Smooth muscle cell (in vitro differentiated cells): ENCODE measurements around the gene STPG3. TPM values are rescaled to one million over a fixed set of nuclear protein-coding genes. Genes with fewer than 3 reads are reported as not detected.

Experiments used
- DNase-seq: peaks from one replicate; lab custom pipeline; 2025; ENCODE audit not compliant: unreplicated experiment; lab: John Stamatoyannopoulos, UW
- H2AFZ ChIP-seq: fragments of 200-600 bp; sonication (generic); 2 replicates; pipeline ENCODE4 v1.6.0; 2016; ENCODE audit warnings: antibody characterized with exemption, low read depth, mild to moderate bottlenecking
- H3F3A ChIP-seq: fragments of 200-600 bp; sonication (generic); 2 replicates; pipeline ENCODE4 v1.6.0; 2017; ENCODE audit warnings: antibody characterized with exemption, low read depth
- H3K27ac ChIP-seq: fragments of 200-600 bp; sonication (generic); 2 replicates; pipeline ENCODE4 v1.5.1; 2016; ENCODE audit warnings: low read depth, mild to moderate bottlenecking
- H3K27me3 ChIP-seq: fragments of 200-600 bp; sonication (generic); 2 replicates; pipeline ENCODE4 v1.6.1; 2016; ENCODE audit warnings: low read depth, mild to moderate bottlenecking
- H3K36me3 ChIP-seq: fragments of 200-600 bp; sonication (generic); 2 replicates; pipeline ENCODE4 v1.5.1; 2016; ENCODE audit warnings: low read depth
- H3K4me1 ChIP-seq: fragments of 200-600 bp; sonication (generic); 2 replicates; pipeline ENCODE4 v1.5.1; 2016; ENCODE audit warnings: low read depth
- H3K4me2 ChIP-seq: fragments of 200-600 bp; sonication (generic); 2 replicates; pipeline ENCODE4 v1.6.0; 2016; ENCODE audit warnings: mild to moderate bottlenecking
- H3K4me3 ChIP-seq: fragments of 200-600 bp; sonication (generic); 2 replicates; pipeline ENCODE4 v1.5.1; 2016; ENCODE audit warnings: mild to moderate bottlenecking
- H3K79me2 ChIP-seq: fragments of 200-600 bp; sonication (generic); 2 replicates; pipeline ENCODE4 v1.6.0; 2016; ENCODE audit warnings: low read depth, mild to moderate bottlenecking
- H3K9ac ChIP-seq: fragments of 200-600 bp; sonication (generic); 2 replicates; pipeline ENCODE4 v1.6.0; 2016; ENCODE audit warnings: low read depth
- H3K9me3 ChIP-seq: fragments of 200-600 bp; sonication (generic); replicated peaks from 2 replicates; pipeline ENCODE4 v1.5.1; 2016; ENCODE audit warnings: low read depth
- H4K20me1 ChIP-seq: fragments of 200-600 bp; sonication (generic); 2 replicates; pipeline ENCODE4 v1.6.0; 2016; ENCODE audit warnings: low read depth
- WGBS: methylation state at CpG from one replicate; pipeline ENCODE4 v1.1.7; 2016; ENCODE audit warnings: low lambda C conversion rate; 5-methylcytosine and 5-hydroxymethylcytosine counted together
- polyA plus RNA-seq: library from polyadenylated mRNA; unstranded; fragments of >200 nt; fragmentation: Nextera tagmentation; extraction: Ambion mirVana; gene quantifications from 2 replicates; pipeline ENCODE4 v1.2.1, GENCODE V29; 2016
- total RNA-seq: library from RNA; depleted of rRNA; stranded (reverse); fragments of >200 nt; gene quantifications from 2 replicates; pipeline ENCODE4 v1.2.3, GENCODE V29; 2014
- TF ChIP-seq, protein P1 (sequence below): fragments of 200-600 bp; sonication (generic); IDR thresholded peaks from 2 replicates; pipeline ENCODE4 v1.5.1; 2017; ENCODE audit warnings: borderline replicate concordance, mild to moderate bottlenecking, antibody characterized with exemption; ENCODE audit not compliant: insufficient read depth, poor library complexity, severe bottlenecking

Gene STPG3
- total and polyA plus RNA-seq, 2 experiments from 2014 or later = not detected

DNA sequence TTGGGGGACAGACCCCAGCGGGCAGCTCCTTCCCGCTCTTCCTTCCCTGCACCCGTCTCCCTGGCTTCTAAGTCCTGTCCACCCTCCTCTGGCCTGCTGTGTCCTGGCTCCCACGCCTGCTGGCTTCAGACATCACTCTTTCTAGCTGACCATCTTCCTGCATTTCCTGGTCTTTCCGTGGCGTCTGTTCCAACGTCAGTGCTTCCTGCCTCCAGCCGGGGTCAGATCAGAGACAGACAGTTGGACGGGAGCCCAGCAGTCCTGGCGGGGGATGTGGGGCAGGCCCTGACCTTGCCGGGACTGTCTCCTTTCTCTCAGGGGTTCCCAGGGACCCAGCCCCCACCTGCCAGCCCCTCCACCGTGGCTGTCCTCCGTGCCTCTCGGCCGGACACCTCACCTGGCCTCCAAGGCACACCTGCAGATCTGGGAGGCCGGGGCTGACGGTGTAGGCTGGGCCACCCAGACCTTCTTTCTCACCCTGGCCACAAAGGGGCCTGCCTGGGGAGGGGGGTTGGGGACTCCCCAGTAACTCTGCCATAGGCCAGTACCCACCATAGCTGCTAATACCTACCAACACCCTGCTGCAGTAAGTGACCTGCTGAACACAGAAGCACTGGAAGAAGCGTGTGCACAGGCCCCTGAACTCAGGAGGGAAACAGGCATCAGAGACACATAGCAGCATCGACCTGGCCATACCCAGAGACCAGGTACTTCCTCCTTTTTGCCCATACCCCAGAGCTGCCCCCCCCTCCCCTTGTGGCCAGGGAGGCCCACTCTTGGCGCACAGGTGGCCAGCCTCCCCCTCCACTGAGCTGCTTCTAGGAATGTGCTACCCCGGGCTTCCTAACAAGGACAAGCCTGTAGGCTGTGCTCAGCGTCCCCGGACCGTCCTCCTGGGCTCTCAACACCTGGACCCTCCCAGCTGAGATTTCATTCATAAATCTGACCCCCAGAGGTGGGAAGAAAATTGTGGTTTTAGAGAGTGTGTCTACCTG lies 45.9 kb downstream of the STPG3 start:
- Histone ChIP-seq H3K79me2 (no peaks in the 10 kb centered on the region), H3K27me3 (peaks cover 58% of the 10 kb centered on the region), H3K27ac (no peak overlapping the region), H3K4me3 (no peak overlapping the region), H3K9ac (no peak overlapping the region), H3K9me3 (no peaks in the 10 kb centered on the region), H3K4me1 (peaks cover 25% of the 10 kb centered on the region), H2AFZ (no peak overlapping the region), H3K4me2 (no peak overlapping the region), H3F3A (no peaks in the 10 kb centered on the region), H3K36me3 (no peaks in the 10 kb centered on the region), H4K20me1 (peaks cover 9% of the 10 kb centered on the region)
- TF ChIP-seq, protein P1, sequence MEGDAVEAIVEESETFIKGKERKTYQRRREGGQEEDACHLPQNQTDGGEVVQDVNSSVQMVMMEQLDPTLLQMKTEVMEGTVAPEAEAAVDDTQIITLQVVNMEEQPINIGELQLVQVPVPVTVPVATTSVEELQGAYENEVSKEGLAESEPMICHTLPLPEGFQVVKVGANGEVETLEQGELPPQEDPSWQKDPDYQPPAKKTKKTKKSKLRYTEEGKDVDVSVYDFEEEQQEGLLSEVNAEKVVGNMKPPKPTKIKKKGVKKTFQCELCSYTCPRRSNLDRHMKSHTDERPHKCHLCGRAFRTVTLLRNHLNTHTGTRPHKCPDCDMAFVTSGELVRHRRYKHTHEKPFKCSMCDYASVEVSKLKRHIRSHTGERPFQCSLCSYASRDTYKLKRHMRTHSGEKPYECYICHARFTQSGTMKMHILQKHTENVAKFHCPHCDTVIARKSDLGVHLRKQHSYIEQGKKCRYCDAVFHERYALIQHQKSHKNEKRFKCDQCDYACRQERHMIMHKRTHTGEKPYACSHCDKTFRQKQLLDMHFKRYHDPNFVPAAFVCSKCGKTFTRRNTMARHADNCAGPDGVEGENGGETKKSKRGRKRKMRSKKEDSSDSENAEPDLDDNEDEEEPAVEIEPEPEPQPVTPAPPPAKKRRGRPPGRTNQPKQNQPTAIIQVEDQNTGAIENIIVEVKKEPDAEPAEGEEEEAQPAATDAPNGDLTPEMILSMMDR = no peak
- DNase-seq = no peak
- WGBS = 71% methylated on average over 22 of the region's 24 CpGs

DNA sequence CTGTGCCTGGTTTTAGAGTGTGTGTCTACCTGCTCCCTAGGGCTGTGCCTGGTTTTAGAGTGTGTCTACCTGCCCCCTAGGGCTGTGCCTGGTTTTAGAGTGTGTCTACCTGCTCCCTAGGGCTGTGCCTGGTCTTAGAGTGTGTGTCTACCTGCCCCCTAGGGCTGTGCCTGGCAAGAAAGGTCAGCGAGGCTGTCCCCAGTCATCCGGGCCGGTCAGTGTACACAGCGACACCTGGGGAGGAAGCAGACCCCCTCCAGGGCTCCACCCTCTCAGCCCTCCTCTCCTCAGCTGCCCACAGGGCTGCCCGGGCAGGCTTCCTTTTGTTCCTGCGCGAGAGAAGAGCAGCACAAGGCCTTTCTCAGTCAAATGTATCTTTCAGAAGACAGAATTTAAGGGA lies 46.9 kb downstream of the STPG3 start:
- Histone ChIP-seq H3K36me3 (no peaks in the 10 kb centered on the region), H3K27me3 (peaks cover 58% of the 10 kb centered on the region), H3K4me1 (peaks cover 30% of the 10 kb centered on the region), H3K27ac (no peak overlapping the region), H4K20me1 (peaks cover 9% of the 10 kb centered on the region), H3K9ac (no peak overlapping the region), H3K4me2 (no peak overlapping the region), H3F3A (no peaks in the 10 kb centered on the region), H3K4me3 (no peak overlapping the region), H2AFZ (no peak overlapping the region), H3K79me2 (no peaks in the 10 kb centered on the region), H3K9me3 (no peaks in the 10 kb centered on the region)
- WGBS = 56% methylated on average over 7 of the region's 7 CpGs
- no peak for DNase-seq
- TF ChIP-seq, protein P1 = no peak

DNA sequence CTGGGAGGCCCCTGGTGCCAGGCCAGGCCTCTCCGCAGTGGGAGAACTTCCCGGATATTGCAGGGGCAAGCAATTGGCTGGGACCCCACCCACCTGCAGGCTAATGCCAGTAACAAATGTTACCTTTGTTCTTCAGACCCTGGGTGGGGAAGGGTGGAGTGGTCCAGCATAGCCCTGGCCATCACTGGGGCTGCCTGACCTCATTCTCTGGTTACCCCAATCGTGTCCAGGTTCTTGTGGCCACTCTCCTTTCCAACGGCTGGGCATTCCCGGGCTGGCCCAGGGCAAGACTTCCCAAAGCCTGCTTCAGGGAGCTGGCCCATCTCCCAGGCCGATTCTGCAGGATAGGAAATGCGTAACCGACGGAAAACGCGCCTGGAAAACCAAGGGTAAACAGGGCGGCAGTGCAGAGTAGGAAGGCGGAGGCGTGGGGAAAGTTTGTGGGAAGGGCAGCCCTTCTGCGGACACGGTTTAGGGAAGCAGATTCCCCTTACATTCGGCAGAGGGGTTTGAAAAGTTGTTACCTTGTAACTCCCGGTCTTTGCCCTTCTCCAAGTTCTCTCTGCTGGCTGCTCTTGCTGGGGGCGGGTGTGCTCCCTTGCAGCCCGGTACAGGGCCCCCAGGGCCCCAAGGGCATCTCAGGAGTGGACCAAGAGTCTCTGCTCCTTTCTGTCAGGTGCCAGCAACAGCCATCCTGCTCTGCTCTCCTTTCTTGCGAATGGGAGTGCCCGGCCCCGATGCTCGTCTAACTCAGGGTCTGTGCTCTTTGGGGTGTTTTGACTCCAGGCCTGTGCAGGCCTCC lies 47.5 kb downstream of the STPG3 start:
- H3K36me3 ChIP-seq = no peaks in the 10 kb centered on the region
- H3K79me2 ChIP-seq = no peaks in the 10 kb centered on the region
- no peaks in the 10 kb centered on the region for H3K9me3 ChIP-seq
- peaks cover 33% of the 10 kb centered on the region for H3K4me1 ChIP-seq
- peaks cover 58% of the 10 kb centered on the region for H3K27me3 ChIP-seq
- DNase-seq = no peak
- no peak overlapping the region for H2AFZ ChIP-seq
- H3K4me2 ChIP-seq = no peak overlapping the region
- no peaks in the 10 kb centered on the region for H3F3A ChIP-seq
- 62% methylated on average over 24 of the region's 24 CpGs for WGBS
- TF ChIP-seq, protein P1 = no peak
- no peak overlapping the region for H3K4me3 ChIP-seq
- no peak overlapping the region for H3K27ac ChIP-seq
- H4K20me1 ChIP-seq = peaks cover 9% of the 10 kb centered on the region
- H3K9ac ChIP-seq = no peak overlapping the region
